HG03103 (cell line): ENCODE results near the gene LCOR.

ENCODE experiments used
- ATAC-seq: cut with Tn5 transposase; IDR thresholded peaks from one replicate; pipeline ENCODE4 v1.9.1; 2021; ENCODE audit warnings: low read depth; ENCODE audit not compliant: unreplicated experiment

The LCOR gene

GRCh38 chr10:97003804-97004201 is 171.7 kb downstream of the LCOR start:
- ATAC-seq, result no peak

GRCh38 chr10:97004591-97004990 is 172.5 kb downstream of the LCOR start:
- ATAC-seq, result no peak

GRCh38 chr10:97005349-97005748 is 173.3 kb downstream of the LCOR start:
- ATAC-seq, result no peak

- no peak for ATAC-seq
Measured at GRCh38 chr10:97006364-97006763, 174.3 kb downstream of the LCOR start.

- no peak for ATAC-seq
Measured at GRCh38 chr10:97007417-97007816, 175.3 kb downstream of the LCOR start.

- no peak for ATAC-seq
Measured at GRCh38 chr10:97010695-97011206, 178.7 kb downstream of the LCOR start.

- ATAC-seq, result no peak
Measured at GRCh38 chr10:97011397-97011796, 179.3 kb downstream of the LCOR start.

- ATAC-seq, result no peak
Measured at GRCh38 chr10:97012470-97012869, 180.4 kb downstream of the LCOR start.

GRCh38 chr10:97013568-97013967 is 181.5 kb downstream of the LCOR start:
- ATAC-seq, result no peak

GRCh38 chr10:97013983-97014382 is 181.9 kb downstream of the LCOR start:
- no peak for ATAC-seq

- ATAC-seq, result no peak
Measured at GRCh38 chr10:97015240-97015639, 183.1 kb downstream of the LCOR start.

- peak; percentile 68 for ATAC-seq
Measured at GRCh38 chr10:97016728-97017473, 184.8 kb downstream of the LCOR start.

GRCh38 chr10:97017474-97017903 is 185.4 kb downstream of the LCOR start:
- no peak for ATAC-seq

GRCh38 chr10:97018251-97019212 is 186.4 kb downstream of the LCOR start:
- ATAC-seq, result no peak

GRCh38 chr10:97019213-97019844 is 187.2 kb downstream of the LCOR start:
- ATAC-seq, result no peak

GRCh38 chr10:97020452-97021400 is 188.6 kb downstream of the LCOR start:
- no peak for ATAC-seq

GRCh38 chr10:97022616-97023015 is 190.5 kb downstream of the LCOR start:
- ATAC-seq, result no peak

- ATAC-seq, result no peak
Measured at GRCh38 chr10:97023401-97024167, 191.5 kb downstream of the LCOR start.
